SU-DHL-6 (cell line): ENCODE measurements around the gene TEKTIP1.

Experiments used
- H2AFZ ChIP-seq: fragments of 200-600 bp; sonication (generic); 2 replicates; pipeline ENCODE4 v1.6.1; 2014; ENCODE audit warnings: low read depth, mild to moderate bottlenecking, moderate library complexity, mixed read lengths, antibody characterized with exemption, low read length; ENCODE audit not compliant: severe bottlenecking
- H3F3A ChIP-seq: fragments of 200-600 bp; shearing (Covaris generic); 2 replicates; pipeline ENCODE4 v1.6.0; 2016; ENCODE audit warnings: antibody characterized with exemption, mild to moderate bottlenecking; ENCODE audit not compliant: insufficient read depth
- H3K27ac ChIP-seq: fragments of 200-600 bp; sonication (generic); 2 replicates; pipeline ENCODE4 v1.5.1; 2016; ENCODE audit warnings: low read depth, mild to moderate bottlenecking, low read length, moderate library complexity, mixed read lengths
- H3K27me3 ChIP-seq: fragments of 200-600 bp; sonication (generic), shearing (Covaris generic); 2 replicates; pipeline ENCODE4 v1.6.0; 2014; ENCODE audit warnings: mild to moderate bottlenecking, low read length
- H3K36me3 ChIP-seq: fragments of 200-600 bp; sonication (generic); 2 replicates; pipeline ENCODE4 v1.6.1; 2014; ENCODE audit warnings: mild to moderate bottlenecking, low read length, mixed read lengths
- H3K4me2 ChIP-seq: fragments of 300-600, 200-600 bp; shearing (Covaris generic), sonication (generic); 2 replicates; pipeline ENCODE4 v1.6.0; 2014; ENCODE audit warnings: low read length, low read depth, mild to moderate bottlenecking; ENCODE audit not compliant: poor library complexity, severe bottlenecking
- H3K4me3 ChIP-seq: fragments of 200-600 bp; sonication (generic); 2 replicates; pipeline ENCODE4 v1.5.1; 2014; ENCODE audit warnings: antibody characterized with exemption, low read length, mild to moderate bottlenecking, mixed read lengths; ENCODE audit not compliant: insufficient read depth, poor library complexity, severe bottlenecking
- H3K79me2 ChIP-seq: fragments of 200-600 bp; sonication (generic); 2 replicates; pipeline ENCODE4 v1.6.1; 2014; ENCODE audit warnings: mild to moderate bottlenecking, low read length, moderate library complexity; ENCODE audit not compliant: insufficient read depth
- H3K9ac ChIP-seq: fragments of 200-600 bp; sonication (generic); 2 replicates; pipeline ENCODE4 v1.7.0; 2014; ENCODE audit warnings: mild to moderate bottlenecking, low read length
- H3K9me2 ChIP-seq: fragments of 200-600 bp; sonication (generic); replicated peaks from 2 replicates; pipeline ENCODE4 v1.6.1; 2014; ENCODE audit warnings: low read length; ENCODE audit not compliant: insufficient read depth
- H3K9me3 ChIP-seq: fragments of 200-600 bp; sonication (generic); 2 replicates; pipeline ENCODE4 v1.6.1; 2014; ENCODE audit warnings: low read length, mixed read lengths; ENCODE audit not compliant: insufficient read depth
- H4K20me1 ChIP-seq: fragments of 200-600 bp; sonication (generic); 2 replicates; pipeline ENCODE4 v1.6.1; 2014; ENCODE audit warnings: low read depth, mild to moderate bottlenecking, antibody characterized with exemption, low read length, moderate library complexity, mixed read lengths
- EZH2phosphoT487 ChIP-seq: fragments of 200-600 bp; sonication (generic), shearing (Covaris generic); conservative IDR thresholded peaks from 2 replicates; pipeline ENCODE4 v1.6.1; 2018; ENCODE audit warnings: mild to moderate bottlenecking, antibody characterized with exemption, low read length, moderate library complexity, mixed read lengths
- TF ChIP-seq, protein P1 (sequence below): fragments of 200-600 bp; sonication (generic); IDR thresholded peaks from one replicate; pipeline ENCODE4 v1.5.1; 2017; ENCODE audit warnings: antibody characterized with exemption, mild to moderate bottlenecking, low read length, moderate library complexity; ENCODE audit not compliant: insufficient read depth, poor library complexity, severe bottlenecking

TEKTIP1 gene

DNA sequence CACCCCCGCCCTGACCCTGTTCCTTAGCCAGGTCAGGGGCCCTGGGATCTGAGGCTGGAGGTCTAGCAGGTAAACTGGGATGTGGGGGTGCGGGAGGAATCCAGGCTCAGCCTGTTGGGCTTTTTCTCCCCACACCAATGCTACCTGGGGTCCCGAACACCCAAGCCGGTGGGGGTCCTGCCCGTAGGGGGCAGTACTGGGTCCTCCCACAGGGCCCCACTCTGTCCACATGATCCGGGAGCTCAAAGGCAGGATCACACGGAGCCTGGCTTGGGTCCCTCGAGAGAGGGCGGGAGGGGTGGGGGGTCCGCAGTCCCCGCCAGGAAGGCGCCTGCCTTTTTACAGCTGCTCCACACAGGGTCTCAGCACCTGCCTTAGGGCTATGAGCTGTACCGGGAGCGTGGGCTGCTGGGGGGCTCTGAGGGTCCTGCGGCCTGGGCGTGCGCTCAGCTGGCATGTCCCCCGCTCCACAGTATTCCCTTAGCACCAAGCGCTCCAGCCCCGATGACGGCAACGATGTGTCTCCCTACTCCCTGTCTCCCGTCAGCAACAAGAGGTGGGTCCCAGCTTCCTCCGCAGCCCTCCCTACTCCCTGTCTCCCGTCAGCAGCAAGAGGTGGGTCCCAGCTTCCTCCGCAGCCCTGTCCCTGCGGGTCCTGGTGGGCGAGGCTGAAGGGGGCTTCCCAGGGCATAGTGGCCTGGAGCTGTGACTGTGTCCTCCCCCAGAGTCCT lies 12.3 kb upstream of the TEKTIP1 start:
- Histone ChIP-seq H3K4me2 (no peak overlapping the region), H2AFZ (no peak overlapping the region), H3K79me2 (0 out of 2 replicates have a peak, but pooled peaks cover 6% of the 10 kb centered on the region), H3K9me2 (no peaks in the 10 kb centered on the region), H3K27me3 (no peaks in the 10 kb centered on the region), H3K36me3 (no peaks in the 10 kb centered on the region), H3K9me3 (no peaks in the 10 kb centered on the region), H3F3A (no peaks in the 10 kb centered on the region), H3K9ac (no peak overlapping the region), H3K27ac (no peak overlapping the region), H3K4me3 (no peak overlapping the region), H4K20me1 (no peaks in the 10 kb centered on the region)
- no peak for TF ChIP-seq EZH2phosphoT487
- TF ChIP-seq, protein P1, sequence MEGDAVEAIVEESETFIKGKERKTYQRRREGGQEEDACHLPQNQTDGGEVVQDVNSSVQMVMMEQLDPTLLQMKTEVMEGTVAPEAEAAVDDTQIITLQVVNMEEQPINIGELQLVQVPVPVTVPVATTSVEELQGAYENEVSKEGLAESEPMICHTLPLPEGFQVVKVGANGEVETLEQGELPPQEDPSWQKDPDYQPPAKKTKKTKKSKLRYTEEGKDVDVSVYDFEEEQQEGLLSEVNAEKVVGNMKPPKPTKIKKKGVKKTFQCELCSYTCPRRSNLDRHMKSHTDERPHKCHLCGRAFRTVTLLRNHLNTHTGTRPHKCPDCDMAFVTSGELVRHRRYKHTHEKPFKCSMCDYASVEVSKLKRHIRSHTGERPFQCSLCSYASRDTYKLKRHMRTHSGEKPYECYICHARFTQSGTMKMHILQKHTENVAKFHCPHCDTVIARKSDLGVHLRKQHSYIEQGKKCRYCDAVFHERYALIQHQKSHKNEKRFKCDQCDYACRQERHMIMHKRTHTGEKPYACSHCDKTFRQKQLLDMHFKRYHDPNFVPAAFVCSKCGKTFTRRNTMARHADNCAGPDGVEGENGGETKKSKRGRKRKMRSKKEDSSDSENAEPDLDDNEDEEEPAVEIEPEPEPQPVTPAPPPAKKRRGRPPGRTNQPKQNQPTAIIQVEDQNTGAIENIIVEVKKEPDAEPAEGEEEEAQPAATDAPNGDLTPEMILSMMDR: peak; percentile 29

DNA sequence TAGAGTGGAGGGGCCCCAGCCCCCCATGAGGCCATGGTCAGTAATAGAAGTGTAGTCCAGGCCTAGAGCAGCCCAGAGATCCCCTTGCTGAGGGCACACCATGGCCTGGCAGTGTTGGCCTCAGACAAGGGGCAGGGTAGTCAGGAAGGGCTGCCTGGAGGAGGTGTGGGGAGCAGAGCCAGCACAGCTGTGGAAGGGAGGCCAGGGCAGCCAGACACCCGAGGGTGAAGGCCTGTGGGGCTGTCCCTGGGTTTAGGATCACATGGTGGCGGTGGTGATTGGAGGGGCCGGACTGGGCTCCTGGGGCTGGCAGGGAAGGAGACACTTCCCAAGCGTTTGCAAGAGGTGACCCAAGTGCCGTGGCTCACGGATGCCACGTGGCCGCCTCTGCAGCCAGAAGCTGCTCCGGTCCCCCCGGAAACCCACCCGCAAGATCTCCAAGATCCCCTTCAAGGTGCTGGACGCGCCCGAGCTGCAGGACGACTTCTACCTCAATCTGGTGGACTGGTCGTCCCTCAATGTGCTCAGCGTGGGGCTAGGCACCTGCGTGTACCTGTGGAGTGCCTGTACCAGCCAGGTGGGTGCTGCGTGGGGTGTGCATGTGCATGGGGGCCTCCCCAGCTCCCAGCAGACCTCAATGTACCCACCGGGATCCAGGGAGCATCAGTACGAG lies 11.6 kb upstream of the TEKTIP1 start:
- Histone ChIP-seq H3K9me3 (no peaks in the 10 kb centered on the region), H3K36me3 (no peaks in the 10 kb centered on the region), H3K9me2 (no peaks in the 10 kb centered on the region), H3K4me2 (no peak overlapping the region), H3K79me2 (0 out of 2 replicates have a peak, but pooled peaks cover 2% of the 10 kb centered on the region), H3K27me3 (no peaks in the 10 kb centered on the region), H2AFZ (no peak overlapping the region), H3K4me3 (no peak overlapping the region), H3F3A (no peaks in the 10 kb centered on the region), H3K9ac (no peak overlapping the region), H3K27ac (no peak overlapping the region), H4K20me1 (no peaks in the 10 kb centered on the region)
- no peak for TF ChIP-seq EZH2phosphoT487
- TF ChIP-seq, protein P1: no peak

DNA sequence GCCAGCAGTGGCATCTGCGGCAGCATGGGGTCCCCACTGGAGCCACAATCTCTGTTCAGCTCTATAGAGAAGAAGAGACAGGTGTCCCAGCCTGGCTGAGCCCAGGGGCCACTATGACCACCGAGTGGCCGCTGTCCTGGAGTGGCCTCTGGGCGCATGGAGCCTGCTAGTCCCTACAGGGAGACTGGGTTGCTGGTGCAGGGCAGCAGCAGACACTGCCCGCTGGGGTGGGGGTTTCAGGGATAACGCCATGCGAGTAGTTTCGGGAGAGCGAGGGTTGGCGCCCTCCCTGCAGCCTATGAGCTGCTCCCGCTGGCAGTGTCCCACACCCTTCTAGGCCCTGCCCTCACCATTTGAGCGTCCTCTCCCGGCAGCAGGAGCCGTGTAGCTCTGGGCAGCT lies 10.9 kb upstream of the TEKTIP1 start:
- Histone ChIP-seq H3K9me2 (no peaks in the 10 kb centered on the region), H3K27me3 (no peaks in the 10 kb centered on the region), H3K4me3 (no peak overlapping the region), H3K36me3 (no peaks in the 10 kb centered on the region), H3F3A (no peaks in the 10 kb centered on the region), H4K20me1 (no peaks in the 10 kb centered on the region), H3K27ac (no peak overlapping the region), H3K9ac (no peak overlapping the region), H3K79me2 (no peaks in the 10 kb centered on the region), H2AFZ (no peak overlapping the region), H3K4me2 (no peak overlapping the region), H3K9me3 (no peaks in the 10 kb centered on the region)
- TF ChIP-seq, protein P1: no peak
- no peak for TF ChIP-seq EZH2phosphoT487
